HG03097 (cell line): Measurements from ENCODE around the gene ACBD7.

ENCODE experiments used
- ATAC-seq: cut with Tn5 transposase; IDR thresholded peaks from one replicate; pipeline ENCODE4 v1.9.1; 2021; ENCODE audit not compliant: unreplicated experiment, low FRiP score

ACBD7 gene

GRCh38 chr10:15092855-15093408 is 4.4 kb upstream of the ACBD7 start:
- ATAC-seq: no peak

DNA sequence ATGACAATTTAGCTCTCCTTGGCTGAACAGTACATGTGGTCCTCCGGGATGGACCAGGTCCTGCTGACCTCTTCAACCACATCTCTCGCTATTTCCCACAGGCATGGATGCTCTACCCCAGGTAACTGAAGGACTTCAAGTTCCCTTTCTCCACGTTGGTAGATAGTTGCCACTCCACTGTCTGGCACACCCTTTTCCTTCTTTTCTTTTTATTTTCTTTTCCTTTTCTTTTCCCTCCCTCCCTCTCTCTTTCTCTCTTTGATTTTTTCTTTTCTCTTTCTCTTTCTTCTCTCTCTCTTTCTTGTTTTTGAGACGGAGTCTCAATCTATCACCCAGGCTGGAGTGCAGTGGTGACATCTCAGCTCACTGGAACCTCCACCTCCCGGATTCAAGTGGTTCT is 2.8 kb upstream of the ACBD7 start:
- ATAC-seq: no peak

GRCh38 chr10:15084502-15084922 is 4.1 kb downstream of the ACBD7 start:
- ATAC-seq: no peak

DNA sequence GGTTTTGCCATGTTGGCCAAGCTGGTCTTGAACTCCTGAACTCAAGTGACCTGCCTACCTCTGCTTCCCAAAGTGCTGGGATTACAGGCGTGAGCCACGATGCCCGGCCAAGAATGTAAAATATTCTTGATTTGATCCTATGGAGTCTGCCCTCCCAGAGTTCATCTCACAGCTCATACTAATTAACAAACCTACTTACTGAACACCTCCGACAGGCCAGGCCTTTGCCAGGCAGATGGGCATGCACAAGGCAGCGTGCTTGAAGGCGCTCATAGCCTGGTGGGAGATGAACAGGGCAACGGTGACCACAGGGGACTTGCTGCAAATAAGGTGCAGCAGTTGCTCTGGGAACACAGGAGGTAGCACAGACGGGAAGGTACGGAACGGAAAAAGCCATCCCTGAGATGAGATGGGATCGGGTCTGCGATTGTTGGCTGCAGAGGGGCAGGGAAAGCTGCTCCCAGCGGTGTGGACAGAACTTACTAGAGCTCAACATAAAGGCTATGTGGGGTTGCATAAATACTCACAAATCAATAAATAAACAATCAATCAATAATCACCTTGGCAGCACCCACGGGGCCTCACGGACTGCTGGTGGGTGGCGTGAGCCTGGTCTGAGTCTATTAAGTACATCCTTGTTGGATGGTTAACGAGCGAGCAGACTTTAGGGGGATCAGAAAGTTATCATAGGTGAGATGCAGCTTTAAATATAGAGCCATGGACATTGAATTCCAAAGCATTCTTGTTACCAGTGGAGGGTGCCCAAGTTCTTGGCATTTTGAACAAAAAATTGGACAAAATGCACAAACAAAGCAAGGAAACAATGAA is 4.7 kb downstream of the ACBD7 start:
- ATAC-seq: no peak

DNA sequence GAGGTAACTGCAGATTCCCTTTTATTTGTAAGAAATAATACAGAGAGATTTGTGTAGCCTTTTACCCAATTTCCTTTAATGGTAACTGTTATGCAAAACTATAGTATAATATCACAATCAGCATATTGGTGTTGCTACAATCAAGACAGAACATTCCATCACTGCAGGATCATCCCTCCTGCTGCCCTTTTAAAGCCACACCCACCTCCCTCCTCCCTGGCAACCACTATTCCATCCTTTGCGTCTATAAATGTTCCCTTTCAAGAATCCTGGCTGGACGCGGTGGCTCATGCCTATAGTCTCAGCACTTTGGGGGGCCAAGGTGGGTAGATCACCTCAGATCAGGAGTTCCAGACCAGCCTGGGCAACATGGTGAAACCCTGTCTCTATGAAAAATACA is 13.2 kb downstream of the ACBD7 start:
- no peak for ATAC-seq

GRCh38 chr10:15072358-15072757 is 16.2 kb downstream of the ACBD7 start:
- no peak for ATAC-seq

DNA sequence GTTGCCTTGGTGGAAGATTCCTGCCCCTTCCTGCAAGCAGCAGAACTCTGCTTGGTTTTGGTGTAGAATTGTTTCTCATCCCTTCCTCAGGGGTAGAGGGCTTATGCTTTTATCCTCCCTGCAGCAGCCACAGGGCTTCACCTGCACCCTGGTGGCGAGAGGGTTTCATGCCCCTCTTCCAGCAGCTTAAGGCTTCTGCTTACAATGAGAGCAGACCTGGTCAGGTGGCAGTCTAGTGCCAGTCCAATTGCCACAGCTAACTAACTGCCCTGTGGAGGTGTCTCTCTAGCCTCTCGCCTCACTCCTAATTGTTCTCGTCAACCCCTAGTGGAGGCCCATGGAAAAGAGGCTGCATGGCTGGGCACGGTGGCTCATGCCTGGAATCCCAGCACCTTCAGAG is 19.3 kb downstream of the ACBD7 start:
- no peak for ATAC-seq

DNA sequence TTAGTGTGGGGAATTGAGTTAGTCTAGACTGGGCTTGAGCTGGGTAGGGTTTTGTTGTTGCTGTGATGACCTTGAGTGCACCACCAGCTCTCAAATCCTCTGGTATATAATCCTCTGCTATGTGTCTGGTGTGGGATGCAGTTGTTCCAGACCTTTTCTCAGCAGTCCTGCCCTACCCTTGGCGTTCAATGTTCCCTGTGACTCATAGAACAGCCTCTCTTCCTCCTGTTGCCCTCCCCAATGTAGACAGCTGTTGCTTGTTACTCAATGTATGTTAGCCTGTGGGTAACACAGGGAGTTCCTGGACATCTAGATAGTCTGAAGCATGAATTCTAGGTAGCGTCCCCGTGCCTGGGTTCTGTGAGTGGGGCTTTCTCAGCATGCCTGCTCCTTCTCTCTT is 19.8 kb downstream of the ACBD7 start:
- no peak for ATAC-seq

DNA sequence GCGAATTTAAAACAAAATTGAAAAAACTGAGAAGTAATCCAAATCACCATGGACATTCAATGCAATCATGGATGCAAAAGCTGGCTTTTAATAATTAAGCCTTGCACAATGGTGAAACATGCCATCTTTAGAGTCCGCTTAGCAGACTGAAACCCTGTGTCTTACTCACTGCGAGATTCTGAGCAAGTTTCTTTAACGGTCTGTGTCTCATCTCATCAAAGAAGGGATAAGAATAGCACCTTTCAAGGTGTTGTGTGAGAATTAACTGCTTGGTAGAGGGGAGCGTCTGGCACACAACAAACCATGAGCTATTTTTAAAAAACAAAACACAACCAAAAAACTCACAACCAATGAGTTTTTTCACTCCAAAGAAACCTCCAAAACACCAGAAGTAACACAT is 21.4 kb downstream of the ACBD7 start:
- ATAC-seq: no peak

- ATAC-seq: no peak
Observed at GRCh38 chr10:15060638-15061037, 27.9 kb downstream of the ACBD7 start.

GRCh38 chr10:15059914-15060313 is 28.7 kb downstream of the ACBD7 start:
- no peak for ATAC-seq

DNA sequence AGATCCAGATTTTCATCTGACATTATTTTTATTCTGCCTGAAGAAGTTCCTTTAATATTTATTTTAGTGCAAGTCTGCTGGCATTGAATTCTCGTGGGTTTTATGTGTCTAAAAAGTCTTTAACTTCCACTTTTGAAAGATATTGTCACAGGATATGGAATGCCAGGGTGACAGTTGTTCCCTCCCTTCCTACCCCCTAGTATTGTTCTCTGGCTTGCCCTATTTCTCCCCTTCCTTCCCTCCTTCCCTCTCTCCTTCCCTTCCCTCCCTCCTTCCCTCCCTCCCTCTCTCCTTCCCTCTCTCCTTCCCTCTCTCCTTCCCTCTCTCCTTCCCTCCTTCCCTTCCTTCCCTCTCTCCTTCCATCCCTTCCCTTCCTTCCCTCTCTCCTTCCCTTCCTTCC is 29.9 kb downstream of the ACBD7 start:
- ATAC-seq: no peak

DNA sequence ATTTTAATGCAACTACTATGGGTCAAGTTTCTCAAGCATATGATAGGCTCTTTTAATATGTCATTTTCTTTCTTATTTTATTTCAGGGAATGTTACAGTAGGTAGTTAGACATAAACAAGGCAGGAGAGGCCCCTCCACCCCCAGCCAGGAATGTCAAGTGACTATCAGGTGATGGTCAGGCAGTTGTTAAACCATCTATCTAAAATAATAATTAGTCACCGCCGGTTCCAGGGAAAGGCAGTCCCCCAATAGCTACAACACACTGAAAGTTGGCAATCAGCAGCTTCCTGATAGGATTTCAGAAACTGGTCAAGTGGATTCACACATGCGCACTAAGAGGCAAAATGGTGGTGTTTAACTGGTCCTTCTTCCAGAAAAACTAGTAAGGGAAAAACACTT is 35.5 kb downstream of the ACBD7 start:
- ATAC-seq: no peak

DNA sequence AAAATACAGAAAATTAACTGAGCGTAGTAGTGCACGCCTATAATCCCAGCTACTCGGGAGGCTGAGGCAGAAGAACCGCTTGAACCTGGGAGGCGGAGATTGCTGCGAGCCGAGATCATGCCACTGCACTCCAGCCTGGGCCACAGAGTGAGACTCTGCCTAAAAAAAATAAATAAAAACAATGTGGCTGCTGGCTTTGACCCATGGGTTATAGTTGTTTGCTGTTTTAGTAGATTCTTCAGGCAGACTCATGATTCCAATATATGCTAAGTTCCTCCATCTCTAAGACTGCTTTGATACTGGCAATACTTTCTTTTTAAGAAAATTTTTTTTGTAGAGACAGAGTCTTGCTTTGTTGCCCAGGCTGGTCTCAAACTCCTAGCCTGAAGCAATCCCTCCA is 36.5 kb downstream of the ACBD7 start:
- ATAC-seq: no peak

DNA sequence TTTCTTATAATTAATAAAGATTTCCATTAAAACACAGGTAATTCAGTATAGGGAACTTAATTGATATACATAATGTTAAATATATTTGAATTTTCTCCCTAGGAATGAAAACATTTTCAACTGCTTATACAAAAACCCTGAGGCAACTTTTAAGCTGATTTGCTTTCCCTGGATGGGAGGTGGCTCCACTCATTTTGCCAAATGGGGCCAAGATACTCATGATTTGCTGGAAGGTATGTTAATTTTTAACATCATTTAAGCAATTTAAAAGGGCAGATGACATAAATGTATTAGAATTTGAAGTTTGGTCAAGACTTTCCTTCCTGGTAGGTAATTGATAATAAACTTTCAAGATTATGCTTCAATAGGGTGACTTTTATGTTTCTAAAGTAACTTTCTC is 39.0 kb downstream of the ACBD7 start:
- no peak for ATAC-seq

- ATAC-seq: no peak
Observed at GRCh38 chr10:15046626-15047025, 42.0 kb downstream of the ACBD7 start.

DNA sequence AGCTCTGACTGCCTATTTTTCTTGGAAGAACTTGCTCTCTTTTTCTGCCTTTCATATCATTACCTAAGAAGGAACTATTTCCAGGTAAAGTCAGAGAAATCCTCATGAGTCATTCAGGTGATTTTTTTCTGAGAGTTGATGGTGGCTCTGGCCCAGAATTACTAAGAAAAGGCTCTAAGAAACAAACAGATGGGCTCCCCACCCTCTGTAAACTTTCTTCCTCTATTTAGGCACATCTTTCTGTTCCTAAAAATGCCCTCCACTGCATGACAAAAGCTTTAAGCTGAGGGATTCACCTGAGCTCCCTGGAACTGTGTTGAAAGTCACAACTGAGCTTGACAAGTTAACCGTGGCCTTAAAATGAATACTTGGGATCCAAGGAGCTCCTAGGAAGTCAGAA is 43.2 kb downstream of the ACBD7 start:
- ATAC-seq: no peak

DNA sequence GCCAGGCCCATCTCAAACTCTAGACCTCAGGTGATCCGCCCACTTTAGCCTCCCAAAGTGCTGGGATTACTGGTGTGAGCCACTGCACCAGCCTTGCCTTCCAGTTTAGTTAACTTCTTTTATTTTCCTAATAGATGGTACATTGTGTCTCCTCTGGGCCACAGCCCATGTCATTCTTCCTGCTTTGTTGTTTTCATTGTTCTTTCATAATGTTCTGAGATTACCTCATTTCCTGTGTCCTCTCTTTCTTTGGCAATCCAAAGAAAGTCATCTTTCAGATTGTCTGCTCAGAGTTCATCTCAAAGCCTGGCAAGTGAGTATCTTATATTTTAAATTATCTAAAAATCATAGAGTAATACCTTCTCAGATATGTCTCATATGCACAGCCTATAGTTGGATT is 44.9 kb downstream of the ACBD7 start, which contains the start of gene OLAH:
Gene OLAH (plus strand): TSS at position 270 of the 400 bp plus-strand sequence. CDS start 3,346 bp downstream, outside the sequence.
- no peak for ATAC-seq

DNA sequence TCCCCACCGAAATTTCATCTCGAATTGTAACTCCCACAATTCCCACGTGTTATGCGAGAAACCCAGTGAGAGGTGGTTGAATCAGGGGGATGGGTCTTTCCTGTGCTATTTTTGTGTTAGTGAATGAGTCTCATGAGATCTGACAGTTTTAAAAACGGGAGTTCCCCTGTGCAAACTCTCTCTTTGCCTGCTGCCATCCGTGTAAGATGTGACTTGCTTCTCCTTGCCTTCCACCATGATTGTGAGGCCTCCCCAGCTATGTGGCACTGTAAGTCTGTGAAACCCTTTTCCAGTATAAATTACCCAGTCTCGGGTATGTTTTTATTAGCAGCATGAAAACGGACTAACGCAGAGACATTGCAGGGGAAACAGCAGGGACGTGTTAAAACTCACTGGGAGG is 50.2 kb downstream of the ACBD7 start:
- ATAC-seq: no peak

- ATAC-seq: no peak
Observed at GRCh38 chr10:15037691-15038090, 50.9 kb downstream of the ACBD7 start.

DNA sequence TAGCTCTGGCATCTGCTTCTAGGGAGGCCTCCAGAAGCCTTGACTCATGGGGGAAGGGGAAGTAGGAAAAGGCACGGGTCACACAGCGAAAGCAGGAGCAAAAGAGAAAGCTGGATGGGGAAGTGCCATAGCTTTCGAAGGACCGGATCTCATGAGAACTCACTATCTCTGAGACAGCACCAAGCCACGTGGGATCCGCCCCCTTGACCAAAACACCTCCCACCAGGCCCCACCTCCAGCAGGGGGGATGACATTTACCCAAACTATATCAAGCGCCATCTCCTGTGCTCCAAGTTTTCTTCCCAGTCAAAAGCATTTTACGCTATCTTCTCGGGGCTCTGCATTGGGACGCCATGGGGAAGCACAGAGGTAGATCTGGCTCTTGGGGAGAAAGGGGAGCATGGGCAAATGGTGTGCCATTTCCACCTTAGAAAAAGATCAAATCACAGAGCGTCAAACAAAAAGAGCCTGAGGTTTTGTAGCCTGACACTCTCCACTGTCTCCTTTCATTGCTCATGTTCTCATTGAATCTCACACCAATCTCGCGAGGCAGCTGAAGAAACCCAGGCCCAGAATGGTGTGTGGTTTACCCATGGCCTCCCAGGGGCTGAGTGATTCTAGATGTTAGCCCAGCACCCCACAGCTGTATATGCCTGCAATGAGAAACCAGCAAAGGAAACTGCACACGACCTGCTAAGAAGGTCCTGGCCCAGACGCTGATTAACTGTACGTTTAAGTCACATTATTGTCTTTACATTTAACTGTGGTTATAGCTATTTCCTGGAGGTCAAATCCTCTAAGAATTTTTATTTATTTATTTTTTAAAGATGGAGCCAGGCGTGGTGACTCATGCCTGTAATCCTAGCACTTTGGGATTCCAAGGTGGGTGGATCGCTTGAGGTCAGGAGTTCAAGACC is 52.9 kb downstream of the ACBD7 start:
- ATAC-seq: no peak
